HG03097 (cell line): ENCODE data around the gene B4GALT2.

Experiments
- ATAC-seq: cut with Tn5 transposase; IDR thresholded peaks from one replicate; pipeline ENCODE4 v1.9.1; 2021; ENCODE audit not compliant: unreplicated experiment, low FRiP score

The B4GALT2 gene, protein sequence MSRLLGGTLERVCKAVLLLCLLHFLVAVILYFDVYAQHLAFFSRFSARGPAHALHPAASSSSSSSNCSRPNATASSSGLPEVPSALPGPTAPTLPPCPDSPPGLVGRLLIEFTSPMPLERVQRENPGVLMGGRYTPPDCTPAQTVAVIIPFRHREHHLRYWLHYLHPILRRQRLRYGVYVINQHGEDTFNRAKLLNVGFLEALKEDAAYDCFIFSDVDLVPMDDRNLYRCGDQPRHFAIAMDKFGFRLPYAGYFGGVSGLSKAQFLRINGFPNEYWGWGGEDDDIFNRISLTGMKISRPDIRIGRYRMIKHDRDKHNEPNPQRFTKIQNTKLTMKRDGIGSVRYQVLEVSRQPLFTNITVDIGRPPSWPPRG

DNA sequence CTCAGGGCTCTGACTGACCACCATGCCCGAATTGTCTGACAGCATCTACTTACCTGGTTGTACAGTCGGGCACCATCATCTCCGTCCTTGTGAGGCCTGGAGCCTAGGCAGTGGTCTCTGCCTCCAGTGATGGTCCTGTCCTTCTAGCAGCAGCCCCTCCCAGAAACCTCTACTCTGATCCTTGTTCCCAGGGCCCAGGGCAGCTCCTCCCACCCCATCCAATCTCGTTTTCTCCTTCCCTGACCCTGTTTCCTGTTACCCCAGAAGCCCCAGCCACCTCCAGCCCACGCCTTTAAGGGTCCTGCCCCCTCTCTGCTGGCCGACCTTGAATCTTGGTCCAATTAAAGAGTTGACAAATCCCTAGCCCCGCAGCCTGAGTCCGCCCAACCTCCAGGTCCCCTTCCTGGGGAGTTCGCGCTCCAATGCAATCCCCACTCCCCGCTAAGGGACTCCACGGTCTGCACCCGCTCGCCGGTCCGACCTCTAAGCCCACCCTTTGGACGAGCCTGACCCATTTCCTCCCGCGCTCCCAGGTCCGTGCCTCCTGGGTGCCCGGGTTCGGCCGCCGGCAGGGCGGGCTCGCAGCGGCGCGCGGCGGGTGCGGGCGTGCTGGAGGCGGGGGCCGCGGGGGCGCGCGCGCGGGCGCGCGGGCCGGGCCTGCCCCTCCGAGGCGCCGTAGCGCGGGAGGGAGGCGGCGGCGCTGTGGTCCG, at the start of gene B4GALT2:
Gene B4GALT2, plus strand, starts transcription at position 660 of the 710 bp plus-strand sequence. CDS start 1,951 bp downstream, outside the sequence.
- ATAC-seq, result no peak

DNA sequence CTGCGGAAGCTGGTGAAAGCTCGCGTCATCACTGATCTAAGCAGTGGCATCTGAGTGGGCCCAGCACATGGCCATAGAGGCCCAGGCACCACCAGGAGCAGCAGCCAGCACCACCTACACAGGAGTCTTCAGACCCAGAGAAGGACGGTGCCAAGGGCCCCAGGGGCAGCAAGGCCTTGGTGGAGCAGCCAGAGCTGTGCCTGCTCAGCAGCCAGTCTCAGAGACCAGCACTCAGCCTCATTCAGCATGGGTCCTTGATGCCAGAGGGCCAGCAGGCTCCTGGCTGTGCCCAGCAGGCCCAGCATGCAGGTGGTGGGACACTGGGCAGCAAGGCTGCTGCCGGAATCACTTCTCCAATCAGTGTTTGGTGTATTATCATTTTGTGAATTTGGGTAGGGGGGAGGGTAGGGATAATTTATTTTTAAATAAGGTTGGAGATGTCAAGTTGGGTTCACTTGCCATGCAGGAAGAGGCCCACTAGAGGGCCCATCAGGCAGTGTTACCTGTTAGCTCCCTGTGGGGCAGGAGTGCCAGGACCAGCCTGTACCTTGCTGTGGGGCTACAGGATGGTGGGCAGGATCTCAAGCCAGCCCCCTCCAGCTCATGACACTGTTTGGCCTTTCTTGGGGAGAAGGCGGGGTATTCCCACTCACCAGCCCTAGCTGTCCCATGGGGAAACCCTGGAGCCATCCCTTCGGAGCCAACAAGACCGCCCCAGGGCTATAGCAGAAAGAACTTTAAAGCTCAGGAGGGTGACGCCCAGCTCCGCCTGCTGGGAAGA, 48.7 kb upstream of the B4GALT2 start:
- ATAC-seq, result no peak

DNA sequence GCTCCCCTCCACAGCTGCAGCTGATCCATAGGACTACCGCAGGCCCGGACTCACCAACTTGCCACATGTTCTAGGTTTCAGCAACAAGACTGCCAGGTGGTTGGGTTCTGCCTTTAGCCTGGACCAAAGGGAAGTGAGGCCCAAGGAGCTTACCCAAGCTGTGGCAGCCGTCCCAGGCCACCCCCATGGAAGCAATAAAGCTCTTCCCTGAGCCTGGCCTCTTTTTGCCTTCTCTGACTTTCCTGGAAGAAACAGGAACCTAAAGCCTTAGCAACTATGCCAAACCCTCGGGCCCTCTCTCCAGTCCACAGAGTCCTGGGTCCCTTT, 48.1 kb upstream of the B4GALT2 start:
- no peak for ATAC-seq

DNA sequence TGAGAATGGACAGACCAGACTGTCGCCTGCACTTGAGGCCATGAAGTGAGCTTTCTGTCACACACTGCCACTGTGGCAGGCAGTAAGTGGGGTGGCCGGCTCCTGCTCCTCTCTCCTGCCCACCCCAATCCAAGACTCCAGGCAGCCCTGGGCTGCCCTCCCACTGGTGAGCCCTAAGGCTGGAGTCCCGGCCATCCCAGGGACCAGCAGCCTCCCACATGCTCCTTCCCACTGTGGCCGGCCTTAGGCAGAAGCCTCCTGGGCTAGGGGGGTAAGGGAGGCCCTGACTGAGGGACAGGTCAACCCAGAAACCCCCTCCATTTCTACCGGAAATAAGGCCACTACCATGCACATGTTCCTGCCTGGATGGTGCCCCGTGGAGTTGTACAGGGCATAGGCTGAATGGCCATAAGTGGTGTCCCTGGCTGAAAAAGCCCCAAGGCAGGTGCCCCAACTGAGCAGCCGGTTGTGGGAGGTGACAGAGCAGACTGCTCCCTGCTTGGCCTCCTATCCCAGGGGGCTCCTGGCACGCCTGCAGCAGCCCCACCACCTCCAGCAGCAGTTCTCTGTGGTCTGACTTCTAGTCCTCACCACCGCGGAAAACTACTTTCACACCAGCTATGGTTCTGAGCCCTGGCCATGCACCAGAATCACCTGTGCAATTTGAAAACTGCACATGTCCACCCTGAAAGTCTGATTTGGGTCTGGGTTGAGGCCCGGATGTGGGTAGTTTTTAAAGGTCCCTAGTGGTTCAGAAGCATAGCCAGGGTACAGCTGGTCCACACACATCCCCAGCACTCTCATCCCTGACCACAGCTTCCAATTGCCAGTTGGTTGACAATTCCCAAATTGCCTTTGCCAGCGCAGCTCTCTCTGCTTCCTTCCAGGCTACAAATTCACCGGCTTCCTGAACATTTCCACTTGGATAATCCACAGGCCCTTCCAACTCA, 47.0 kb upstream of the B4GALT2 start:
- no peak for ATAC-seq

DNA sequence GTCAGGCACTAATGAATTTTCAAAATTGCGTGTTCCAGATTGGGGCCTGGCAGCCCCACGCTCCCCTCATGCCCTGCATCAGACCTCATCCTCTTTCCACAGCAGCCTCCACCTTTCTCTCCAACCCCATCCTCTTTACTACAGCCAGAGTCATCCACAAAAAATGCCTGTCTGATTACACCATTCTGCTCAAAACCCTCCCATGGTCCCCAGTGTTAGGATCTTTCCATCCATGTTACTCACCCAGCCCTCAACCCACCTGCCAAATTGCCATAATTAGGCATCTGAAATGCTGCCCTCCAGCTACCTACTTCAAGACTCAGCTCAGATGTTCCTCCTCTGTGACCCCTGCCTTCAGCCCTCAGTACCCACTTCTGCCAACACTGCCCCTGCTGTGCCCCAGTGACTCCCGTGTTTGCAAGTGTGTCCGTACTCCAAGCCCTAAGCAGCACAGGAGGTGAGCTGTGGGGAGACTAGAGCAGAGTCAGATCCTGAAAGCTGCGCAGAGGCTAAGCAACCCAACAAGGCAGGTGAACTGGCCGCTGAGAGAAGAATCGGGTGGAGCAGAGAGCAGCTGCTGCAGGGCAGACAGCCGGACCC, 46.1 kb upstream of the B4GALT2 start:
- no peak for ATAC-seq

DNA sequence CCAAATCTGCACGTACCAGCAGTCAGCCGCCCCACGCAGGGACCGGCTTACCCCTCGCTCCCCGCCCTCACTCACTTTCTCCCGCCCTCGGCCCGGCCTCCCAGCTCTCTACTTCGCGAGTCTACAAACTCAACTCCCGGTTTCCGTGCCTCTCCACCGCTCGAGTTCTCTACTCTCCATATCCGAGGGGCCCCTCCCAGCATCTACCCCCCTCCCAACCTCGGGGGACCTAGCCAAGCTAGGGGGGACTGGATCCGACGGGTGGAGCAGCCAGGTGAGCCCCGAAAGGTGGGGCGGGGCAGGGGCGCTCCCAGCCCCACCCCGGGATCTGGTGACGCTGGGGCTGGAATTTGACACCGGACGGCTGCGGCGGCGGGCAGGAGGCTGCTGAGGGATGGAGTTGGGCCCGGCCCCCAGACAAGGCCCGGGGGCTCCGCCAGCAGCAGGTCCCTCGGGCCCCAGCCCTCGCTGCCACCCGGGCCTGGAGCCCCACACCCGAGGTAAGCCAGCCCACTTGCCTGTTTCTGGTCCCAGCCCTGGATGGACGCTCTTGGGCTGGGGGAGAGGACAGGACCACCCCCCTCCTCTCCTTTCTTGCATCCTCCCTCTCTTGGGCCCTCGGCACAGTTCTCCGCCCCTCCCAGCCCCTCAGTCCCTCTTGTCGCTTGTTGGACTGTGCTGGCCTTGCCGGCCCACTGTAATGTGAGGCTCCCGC, 45.5 kb upstream of the B4GALT2 start, which contains the start of gene ARTN:
Gene ARTN, plus strand, starts transcription at position 416 of the 715 bp plus-strand sequence. CDS start 1,856 bp downstream, outside the sequence.
- no peak for ATAC-seq

DNA sequence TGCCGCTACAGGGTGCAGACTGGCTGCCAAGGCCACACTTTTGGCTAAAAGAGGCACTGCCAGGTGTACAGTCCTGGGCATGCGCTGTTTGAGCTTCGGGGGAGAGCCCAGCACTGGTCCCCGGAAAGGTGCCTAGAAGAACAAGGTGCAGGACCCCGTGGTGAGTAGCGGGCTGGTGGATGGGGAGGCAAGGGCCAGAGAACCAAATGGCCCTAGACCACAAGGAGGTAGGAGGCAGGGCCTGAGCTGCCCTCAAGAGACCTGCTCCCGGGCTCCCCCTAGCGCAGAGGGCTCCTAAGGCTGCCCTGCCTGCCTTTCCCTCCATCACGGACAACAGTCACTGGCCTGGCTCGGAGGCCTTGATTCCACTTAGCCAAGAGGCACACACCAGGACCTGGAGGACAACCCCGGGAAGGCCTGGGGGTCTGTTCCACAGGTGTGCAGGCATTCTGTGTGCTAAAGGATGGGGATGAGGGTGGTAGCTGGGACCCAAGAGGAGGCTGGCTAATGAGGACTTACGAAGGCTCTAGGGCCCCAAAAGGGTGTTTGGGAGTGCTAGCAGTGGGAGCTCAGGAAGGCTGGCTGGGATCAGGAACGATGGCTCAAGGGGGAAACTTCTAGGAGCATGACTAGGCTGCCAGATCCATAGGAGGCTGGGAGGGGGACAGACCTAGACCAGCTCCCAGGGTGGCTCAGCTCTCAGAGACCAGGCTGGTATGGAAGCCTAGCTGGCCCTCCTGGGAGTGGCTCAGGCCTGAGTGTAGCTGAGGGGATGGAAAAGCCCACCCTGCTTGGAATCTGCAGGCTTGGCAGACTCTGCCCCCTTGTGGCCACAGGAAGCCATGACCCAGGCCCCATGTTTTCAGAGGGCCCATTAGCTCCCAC, 44.7 kb upstream of the B4GALT2 start:
- ATAC-seq, result no peak

DNA sequence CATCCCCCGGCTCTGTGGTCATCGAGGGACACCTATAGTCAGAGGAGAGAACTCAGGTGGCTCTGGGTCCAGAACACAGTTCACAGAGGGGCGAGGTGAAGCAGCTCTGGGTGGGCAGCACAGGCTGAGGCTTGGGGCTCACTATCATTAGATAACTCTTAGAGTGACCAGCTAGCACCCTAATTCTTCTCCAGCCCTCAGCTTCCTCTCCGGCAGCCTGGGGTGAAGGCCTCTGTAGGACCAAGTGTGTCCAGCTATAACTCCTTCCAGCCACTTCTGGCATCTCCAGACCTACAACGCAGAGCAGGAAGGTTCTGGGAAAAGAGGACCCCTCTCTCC, 44.1 kb upstream of the B4GALT2 start:
- no peak for ATAC-seq

DNA sequence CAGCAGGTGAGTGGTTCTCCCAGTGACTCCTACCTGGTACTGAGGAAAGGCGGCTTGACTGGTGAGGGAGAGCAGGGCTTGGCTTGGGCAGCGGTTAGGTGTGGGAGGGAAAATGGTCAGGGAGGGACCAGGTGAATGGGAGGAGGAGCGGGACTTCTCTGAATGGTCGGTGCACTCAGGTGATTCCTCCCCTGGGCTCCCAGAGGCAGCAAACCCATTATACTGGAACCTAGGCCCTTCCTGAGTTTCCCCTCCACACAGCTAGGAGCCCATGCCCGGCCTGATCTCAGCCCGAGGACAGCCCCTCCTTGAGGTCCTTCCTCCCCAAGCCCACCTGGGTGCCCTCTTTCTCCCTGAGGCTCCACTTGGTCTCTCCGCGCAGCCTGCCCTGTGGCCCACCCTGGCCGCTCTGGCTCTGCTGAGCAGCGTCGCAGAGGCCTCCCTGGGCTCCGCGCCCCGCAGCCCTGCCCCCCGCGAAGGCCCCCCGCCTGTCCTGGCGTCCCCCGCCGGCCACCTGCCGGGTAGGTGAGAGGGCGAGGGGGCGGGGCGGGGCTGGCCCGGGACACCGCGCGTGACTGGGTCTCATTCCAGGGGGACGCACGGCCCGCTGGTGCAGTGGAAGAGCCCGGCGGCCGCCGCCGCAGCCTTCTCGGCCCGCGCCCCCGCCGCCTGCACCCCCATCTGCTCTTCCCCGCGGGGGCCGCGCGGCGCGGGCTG, 43.1 kb upstream of the B4GALT2 start:
- no peak for ATAC-seq

DNA sequence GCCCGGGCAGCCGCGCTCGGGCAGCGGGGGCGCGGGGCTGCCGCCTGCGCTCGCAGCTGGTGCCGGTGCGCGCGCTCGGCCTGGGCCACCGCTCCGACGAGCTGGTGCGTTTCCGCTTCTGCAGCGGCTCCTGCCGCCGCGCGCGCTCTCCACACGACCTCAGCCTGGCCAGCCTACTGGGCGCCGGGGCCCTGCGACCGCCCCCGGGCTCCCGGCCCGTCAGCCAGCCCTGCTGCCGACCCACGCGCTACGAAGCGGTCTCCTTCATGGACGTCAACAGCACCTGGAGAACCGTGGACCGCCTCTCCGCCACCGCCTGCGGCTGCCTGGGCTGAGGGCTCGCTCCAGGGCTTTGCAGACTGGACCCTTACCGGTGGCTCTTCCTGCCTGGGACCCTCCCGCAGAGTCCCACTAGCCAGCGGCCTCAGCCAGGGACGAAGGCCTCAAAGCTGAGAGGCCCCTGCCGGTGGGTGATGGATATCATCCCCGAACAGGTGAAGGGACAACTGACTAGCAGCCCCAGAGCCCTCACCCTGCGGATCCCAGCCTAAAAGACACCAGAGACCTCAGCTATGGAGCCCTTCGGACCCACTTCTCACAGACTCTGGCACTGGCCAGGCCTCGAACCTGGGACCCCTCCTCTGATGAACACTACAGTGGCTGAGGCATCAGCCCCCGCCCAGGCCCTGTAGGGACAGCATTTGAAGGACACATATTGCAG, 42.4 kb upstream of the B4GALT2 start:
- ATAC-seq, result no peak

DNA sequence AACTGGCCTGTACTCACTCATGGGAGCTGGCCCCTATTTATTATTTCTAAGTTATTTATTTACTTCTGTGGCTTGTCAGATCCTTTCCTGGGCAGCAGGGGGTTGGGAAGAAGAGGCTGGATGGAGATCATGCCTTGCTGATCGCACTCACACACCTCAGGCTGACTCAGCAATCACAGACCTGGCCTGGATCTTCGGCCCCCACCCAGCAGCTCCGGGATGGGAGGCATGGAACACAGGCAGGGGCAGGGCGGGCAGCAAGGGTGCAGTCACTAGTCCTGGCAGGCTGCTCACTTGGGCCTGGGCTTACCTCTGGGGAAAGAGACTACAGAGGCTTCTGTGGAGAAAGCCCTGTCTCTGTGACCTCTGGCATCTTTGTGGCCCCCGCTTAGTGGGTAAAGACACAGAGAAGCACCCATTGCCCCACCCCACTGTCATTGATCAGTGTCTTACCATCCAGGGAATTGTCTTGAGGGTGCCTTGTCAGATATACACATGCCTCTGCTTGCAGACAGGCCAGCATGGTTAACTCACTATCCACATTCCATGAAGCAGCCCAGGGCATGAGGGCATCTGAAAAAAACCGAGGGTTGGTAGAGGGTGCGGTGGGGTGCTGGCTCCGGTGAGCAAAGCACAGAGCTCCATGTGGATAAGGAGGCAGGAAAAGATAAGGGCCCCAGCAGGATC, 41.7 kb upstream of the B4GALT2 start:
- ATAC-seq, result no peak

DNA sequence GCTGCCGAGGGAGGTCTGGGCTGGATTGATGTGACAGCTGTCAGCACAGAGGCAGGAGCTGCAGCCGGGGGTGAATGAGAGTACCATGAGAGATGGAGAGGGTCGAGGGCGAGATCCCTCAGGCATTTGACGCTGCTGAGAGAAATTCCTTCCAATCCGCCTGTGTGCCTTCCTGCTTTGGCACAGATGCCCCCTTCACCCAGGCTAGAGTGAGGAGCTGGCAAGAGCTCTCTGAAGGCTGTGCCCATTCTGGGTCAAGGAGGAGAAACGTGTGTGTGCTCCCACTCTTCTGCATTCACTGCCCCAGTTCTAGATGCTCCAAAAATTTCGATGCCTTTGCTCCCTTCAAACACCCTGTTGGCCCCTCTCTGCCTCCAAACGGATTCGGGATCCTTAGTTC, 40.6 kb upstream of the B4GALT2 start:
- no peak for ATAC-seq

DNA sequence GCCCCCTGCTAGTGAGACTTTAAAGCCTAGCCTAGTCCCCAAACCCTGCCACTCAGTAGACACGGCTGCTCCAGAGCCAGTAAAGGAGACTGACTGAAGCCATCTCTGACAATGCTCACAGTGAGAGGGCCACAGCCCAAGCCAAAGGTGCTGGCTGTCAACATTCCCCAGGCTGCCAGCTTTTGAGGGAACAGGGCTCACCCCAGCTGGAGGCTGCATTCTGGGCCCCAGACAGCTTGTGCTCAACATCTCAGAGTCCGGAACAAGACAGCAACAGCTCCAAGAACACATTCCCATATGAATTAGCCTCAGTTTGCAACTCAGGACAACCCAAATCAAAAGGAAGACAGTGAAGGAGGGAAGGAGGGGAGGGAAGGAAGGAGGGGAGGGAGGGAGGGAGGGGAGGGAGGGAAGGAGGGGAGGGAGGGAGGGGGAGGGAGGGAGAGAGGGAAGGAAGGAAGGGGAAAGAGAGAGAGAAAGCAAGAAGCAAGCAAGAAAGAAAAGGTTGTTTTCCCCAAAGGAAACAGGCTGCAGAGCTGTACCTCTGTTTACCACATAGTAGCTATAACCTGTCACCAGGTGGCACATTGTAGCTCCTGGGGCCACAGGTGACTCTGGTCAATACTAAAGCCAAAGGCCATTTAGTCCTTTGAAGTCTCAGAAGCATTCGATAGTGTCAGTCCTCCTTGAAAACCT, 40.0 kb upstream of the B4GALT2 start:
- ATAC-seq, result no peak

DNA sequence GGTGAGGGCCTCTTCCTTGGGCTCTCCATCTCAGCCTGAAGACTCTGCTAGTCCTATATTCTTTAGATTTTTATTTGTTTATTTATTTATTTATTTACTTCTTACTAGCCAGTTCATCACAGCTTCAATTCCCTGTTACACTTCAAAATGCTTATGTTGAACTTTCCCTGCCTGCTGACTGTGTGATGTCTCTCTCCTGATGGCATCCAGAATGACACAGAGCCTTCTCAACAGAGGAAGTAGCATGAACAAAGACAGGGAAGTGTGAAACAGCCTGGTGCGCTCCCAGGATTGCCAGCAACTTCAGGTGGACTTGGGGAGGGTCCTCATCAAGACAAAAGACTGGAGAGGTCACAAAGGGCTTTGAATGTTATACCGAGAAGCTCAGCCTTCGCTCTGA, 36.6 kb upstream of the B4GALT2 start:
- no peak for ATAC-seq

DNA sequence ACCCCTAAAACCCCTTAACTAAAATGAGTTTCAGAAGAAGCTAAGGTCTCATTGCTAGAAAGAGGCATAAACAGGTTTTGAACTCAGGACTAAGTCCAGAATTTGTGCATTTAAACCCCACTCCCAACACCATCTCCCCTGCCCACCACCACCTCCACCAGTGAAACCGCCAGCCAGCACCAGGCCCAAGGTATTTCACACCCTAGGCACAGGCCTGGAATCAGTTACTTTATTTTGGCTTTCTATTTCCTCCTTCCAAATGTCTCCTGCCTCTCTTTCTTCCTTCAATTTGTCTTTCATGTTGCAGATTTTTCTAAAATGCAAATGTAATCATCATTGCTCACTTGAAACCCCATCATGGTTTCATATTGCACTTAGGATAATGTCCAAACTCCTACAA, 34.1 kb upstream of the B4GALT2 start:
- no peak for ATAC-seq

DNA sequence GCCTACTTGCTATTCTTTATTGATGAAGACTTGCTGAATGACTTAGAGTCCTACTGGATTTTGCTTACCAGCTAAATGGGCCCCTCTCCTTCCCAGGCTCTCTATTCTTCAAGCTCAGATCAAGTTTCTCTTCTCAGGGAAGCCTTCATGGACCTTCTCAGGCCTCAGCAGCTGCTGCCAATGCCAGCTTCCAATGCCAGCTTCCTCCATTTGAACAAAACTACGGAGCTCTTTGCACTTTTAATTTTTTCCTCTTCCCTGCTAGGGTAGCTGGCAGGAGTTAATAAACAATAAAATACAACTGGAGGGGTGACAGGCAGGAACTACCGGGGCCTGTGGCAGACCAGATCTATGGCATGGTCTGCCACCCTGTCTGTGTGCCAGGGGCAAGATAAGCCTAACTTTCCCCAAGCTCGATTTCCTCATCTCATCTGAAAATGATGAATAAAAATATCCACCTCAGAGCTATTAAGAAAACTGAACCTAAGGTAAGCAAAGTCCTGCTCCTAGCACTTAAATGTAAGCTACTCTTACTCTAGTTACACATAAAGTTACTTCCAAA, 33.3 kb upstream of the B4GALT2 start:
- ATAC-seq, result no peak
